Neural cell (in vitro differentiated cells): Measurements from ENCODE around the gene PNISR. TPM values are rescaled to one million over a fixed set of nuclear protein-coding genes. Genes with fewer than 3 reads are reported as not detected.

Source experiments
- H2AFZ ChIP-seq: fragments of 200-600, 300-800 bp; sonication (generic), shearing (Covaris generic); 2 replicates; pipeline ENCODE4 v1.6.0; 2014; ENCODE audit warnings: low read depth, mild to moderate bottlenecking, antibody characterized with exemption, low read length, moderate library complexity
- H3F3A ChIP-seq: fragments of 200-600 bp; shearing (Covaris generic); 2 replicates; pipeline ENCODE4 v1.6.1; 2016; ENCODE audit warnings: mild to moderate bottlenecking, moderate library complexity, mixed read lengths, antibody characterized with exemption, low read length; ENCODE audit not compliant: insufficient read depth, poor library complexity, severe bottlenecking
- H3K27ac ChIP-seq: fragments of 200-600, 300-800 bp; sonication (generic), shearing (Covaris generic); 2 replicates; pipeline ENCODE4 v1.5.1; 2014; ENCODE audit warnings: mild to moderate bottlenecking, low read length, moderate library complexity
- H3K27me3 ChIP-seq: fragments of 300-800, 200-600 bp; sonication (generic), shearing (Covaris generic); 2 replicates; pipeline ENCODE4 v1.6.0; 2014; ENCODE audit warnings: mild to moderate bottlenecking, low read depth, low read length, moderate library complexity; ENCODE audit not compliant: insufficient read depth
- H3K36me3 ChIP-seq: fragments of 300-800, 200-600 bp; sonication (generic), shearing (Covaris generic); 2 replicates; pipeline ENCODE4 v1.5.1; 2014; ENCODE audit warnings: mild to moderate bottlenecking, antibody characterized with exemption, low read length, moderate library complexity; ENCODE audit not compliant: insufficient read depth
- H3K4me2 ChIP-seq: fragments of 300-800, 200-600 bp; sonication (generic), shearing (Covaris generic); 2 replicates; pipeline ENCODE4 v1.6.0; 2014; ENCODE audit warnings: mild to moderate bottlenecking, low read length
- H3K4me3 ChIP-seq: fragments of 300-800, 200-600 bp; sonication (generic), shearing (Covaris generic); 2 replicates; pipeline ENCODE4 v1.5.1; 2014; ENCODE audit warnings: mild to moderate bottlenecking, low read length, moderate library complexity
- H3K79me2 ChIP-seq: fragments of 200-600 bp; shearing (Covaris generic); replicated peaks from 2 replicates; pipeline ENCODE4 v1.6.0; 2014; ENCODE audit warnings: mild to moderate bottlenecking, low read length, moderate library complexity; ENCODE audit not compliant: insufficient read depth
- H3K9ac ChIP-seq: fragments of 300-800, 200-600 bp; sonication (generic), shearing (Covaris generic); 2 replicates; pipeline ENCODE4 v1.6.1; 2016; ENCODE audit warnings: mild to moderate bottlenecking, low read length, mixed read lengths
- H3K9me2 ChIP-seq: fragments of 200-600 bp; shearing (Covaris generic); 2 replicates; pipeline ENCODE4 v1.6.1; 2016; ENCODE audit warnings: mild to moderate bottlenecking, low read length, mixed read lengths; ENCODE audit not compliant: insufficient read depth
- H3K9me3 ChIP-seq: fragments of 200-600, 300-800 bp; sonication (generic), shearing (Covaris generic); 2 replicates; pipeline ENCODE4 v1.6.1; 2016; ENCODE audit warnings: mild to moderate bottlenecking, mixed run types, low read length, moderate library complexity, mixed read lengths
- H4K20me1 ChIP-seq: fragments of 200-600 bp; shearing (Covaris generic); 2 replicates; pipeline ENCODE4 v1.6.1; 2016; ENCODE audit warnings: mild to moderate bottlenecking, mixed run types; ENCODE audit not compliant: insufficient read depth
- CTCF ChIP-seq: fragments of 450-650 bp; IDR thresholded peaks from 2 replicates; pipeline ENCODE4 v1.5.1; 2014; ENCODE audit warnings: antibody characterized with exemption, mild to moderate bottlenecking, moderate library complexity; ENCODE audit not compliant: poor library complexity, severe bottlenecking
- EZH2 ChIP-seq: fragments of 200-600, 300-800 bp; shearing (Covaris generic), sonication (generic); IDR thresholded peaks from 2 replicates; pipeline ENCODE4 v1.6.1; 2014; ENCODE audit warnings: antibody characterized with exemption, low read length, borderline replicate concordance, mild to moderate bottlenecking; ENCODE audit not compliant: insufficient read depth, poor library complexity, severe bottlenecking
- MXI1 ChIP-seq: fragments of 450-650 bp; conservative IDR thresholded peaks from 2 replicates; pipeline ENCODE4 v1.6.1; 2014; ENCODE audit warnings: antibody characterized with exemption, mild to moderate bottlenecking; ENCODE audit not compliant: poor library complexity, severe bottlenecking
- POLR2AphosphoS5 ChIP-seq: IDR thresholded peaks from 2 replicates; pipeline ENCODE4 v1.6.1; 2012
- RAD21 ChIP-seq: fragments of 450-650 bp; conservative IDR thresholded peaks from 2 replicates; pipeline ENCODE4 v1.6.1; 2014; ENCODE audit warnings: antibody characterized with exemption, mild to moderate bottlenecking, moderate library complexity
- REST ChIP-seq: IDR thresholded peaks from 2 replicates; pipeline ENCODE4 v1.6.1; 2012; ENCODE audit warnings: borderline replicate concordance
- SMC3 ChIP-seq: fragments of 450-650 bp; conservative IDR thresholded peaks from 2 replicates; pipeline ENCODE4 v1.6.1; 2014; ENCODE audit warnings: antibody characterized with exemption, mild to moderate bottlenecking, moderate library complexity; ENCODE audit not compliant: poor library complexity
- polyA plus RNA-seq: library from polyadenylated mRNA; depleted of rRNA; stranded (reverse); fragments of >200 nt; gene quantifications from 2 replicates; pipeline ENCODE4 v1.2.3, GENCODE V29; 2014

PNISR gene
- polyA plus RNA-seq, 1 donor from 2014 or later: 391 TPM

GRCh38 chr6:99424022-99424421 is 1.1 kb downstream of the PNISR start:
- Histone ChIP-seq H3K9me2 (no peaks in the 10 kb centered on the region), H3K4me2 (peak overlapping the region; percentile 87), H3K27me3 (no peaks in the 10 kb centered on the region), H3K9ac (peak overlapping the region; percentile 99), H3K9me3 (no peaks in the 10 kb centered on the region), H4K20me1 (peaks cover 8% of the 10 kb centered on the region), H3F3A (peaks cover 3% of the 10 kb centered on the region), H3K79me2 (peaks cover 57% of the 10 kb centered on the region), H3K36me3 (no peaks in the 10 kb centered on the region), H3K27ac (peak overlapping the region; percentile 100), H3K4me3 (peak overlapping the region; percentile 91), H2AFZ (no peak overlapping the region)
- TF ChIP-seq CTCF (no peak), RAD21 (no peak), REST (no peak)

GRCh38 chr6:99422912-99423311 is 2.2 kb downstream of the PNISR start:
- H3K4me2 ChIP-seq: no peak overlapping the region
- H3K4me3 ChIP-seq: peak overlapping the region; percentile 91
- H3K27ac ChIP-seq: no peak overlapping the region
- H3K27me3 ChIP-seq: no peaks in the 10 kb centered on the region
- H3K9ac ChIP-seq: no peak overlapping the region
- H3F3A ChIP-seq: peaks cover 3% of the 10 kb centered on the region
- H3K9me2 ChIP-seq: no peaks in the 10 kb centered on the region
- no peaks in the 10 kb centered on the region for H3K36me3 ChIP-seq
- peaks cover 68% of the 10 kb centered on the region for H3K79me2 ChIP-seq
- TF ChIP-seq REST: no peak
- no peak for TF ChIP-seq EZH2
- no peak for TF ChIP-seq MXI1
- no peak for TF ChIP-seq POLR2AphosphoS5
- TF ChIP-seq CTCF: no peak
- no peak for TF ChIP-seq RAD21
- no peak for TF ChIP-seq SMC3
- peaks cover 8% of the 10 kb centered on the region for H4K20me1 ChIP-seq
- H3K9me3 ChIP-seq: no peaks in the 10 kb centered on the region
- no peak overlapping the region for H2AFZ ChIP-seq
